B cell (primary cell): ENCODE results near the gene SCML1. TPM values are rescaled to one million over a fixed set of nuclear protein-coding genes. Genes with fewer than 3 reads are reported as not detected.

Source experiments
- ATAC-seq: fragments of 200-7000 bp; cut with Tn5 transposase; one replicate; pipeline ENCODE4 v1.10.0; 2021; ENCODE audit warnings: low read depth, mild to moderate bottlenecking, moderate number of reproducible peaks, moderate library complexity
- CTCF ChIA-PET: fragments of 350-600 bp; sonication (Branson Sonifier 250); formaldehyde crosslinking; loops from one replicate; lab custom pipeline; 2021; ENCODE audit warnings: antibody characterized with exemption, inconsistent platforms; lab: Charles Lee
- POLR2A ChIA-PET: fragments of 350-600 bp; sonication (Branson Sonifier 250); formaldehyde crosslinking; loops from one replicate; lab custom pipeline; 2021; ENCODE audit warnings: antibody characterized with exemption; lab: Charles Lee
- DNase-seq: peaks from one replicate; pipeline ENCODE4 v3.0.0; 2013
- H2AFZ ChIP-seq: 2 replicates; pipeline ENCODE4 v1.6.1; 2012; ENCODE audit warnings: mild to moderate bottlenecking, low read depth, low read length; ENCODE audit not compliant: insufficient read depth, poor library complexity, severe bottlenecking
- H3K27ac ChIP-seq, 2 donors: 1 replicate in 1 of 2; 2 replicates in 1 of 2; pipeline ENCODE4 v1.5.1; 2012 to 2013; ENCODE audit warnings: low read length in 2 of 2, mild to moderate bottlenecking in 2 of 2, moderate library complexity in 1 of 2
- H3K27me3 ChIP-seq, 4 experiments: fragments of 200-600 bp in 1 of 4; sonication (generic) in 1 of 4; replicated peaks in 1 of 4; 1 replicate in 2 of 4; 2 replicates in 2 of 4; pipeline versions ENCODE4 v1.6.1 to v1.7.0; 2013 to 2016; ENCODE audit warnings: low read length in 3 of 4, mild to moderate bottlenecking in 2 of 4, mixed read lengths in 1 of 4, moderate library complexity in 1 of 4; ENCODE audit not compliant: insufficient read depth in 4 of 4, control insufficient read depth in 3 of 4; ENCODE audit errors: control extremely low read depth in 1 of 4
- H3K36me3 ChIP-seq, 2 experiments: replicated peaks in 1 of 2; 1 replicate in 1 of 2; 2 replicates in 1 of 2; pipeline versions ENCODE4 v1.6.1 to v1.7.1; 2013; ENCODE audit warnings: low read length in 1 of 2; ENCODE audit not compliant: insufficient read depth in 2 of 2, control insufficient read depth in 1 of 2; ENCODE audit errors: control extremely low read depth in 1 of 2, extremely low read depth in 1 of 2
- H3K4me1 ChIP-seq, 2 donors: fragments of 200-600 bp in 1 of 2; sonication (generic) in 1 of 2; 1 replicate in 1 of 2; 2 replicates in 1 of 2; pipeline versions ENCODE4 v1.5.1 to v1.6.1; 2013 to 2017; ENCODE audit warnings: low read length in 2 of 2; ENCODE audit not compliant: control insufficient read depth in 2 of 2, insufficient read depth in 2 of 2
- H3K4me2 ChIP-seq: replicated peaks from 2 replicates; pipeline ENCODE3; 2012; ENCODE audit warnings: mild to moderate bottlenecking, low read depth, low read length; ENCODE audit not compliant: poor library complexity, severe bottlenecking
- H3K4me3 ChIP-seq, 5 experiments: fragments of 200-600 bp in 1 of 5; sonication (generic) in 1 of 5; 1 replicate in 3 of 5; 2 replicates in 2 of 5; pipeline versions ENCODE4 v1.5.1 to v1.7.0; 2011 to 2016; ENCODE audit warnings: low read length in 4 of 5, mild to moderate bottlenecking in 4 of 5, low read depth in 2 of 5, control low read depth in 1 of 5, moderate library complexity in 1 of 5; ENCODE audit not compliant: insufficient read depth in 1 of 5; ENCODE audit errors: control extremely low read depth in 1 of 5, extremely low read depth in 1 of 5
- H3K79me2 ChIP-seq: fragments of 200-600 bp; sonication (generic); one replicate; pipeline ENCODE4 v1.6.0; 2016; ENCODE audit warnings: low read length; ENCODE audit not compliant: control insufficient read depth, insufficient read depth
- H3K9ac ChIP-seq: fragments of 200-600 bp; sonication (generic); 2 replicates; pipeline ENCODE4 v1.6.1; 2017; ENCODE audit warnings: mild to moderate bottlenecking, low read length, moderate library complexity
- H3K9me3 ChIP-seq, 3 donors: one replicate each; pipeline versions ENCODE4 v1.6.1 to v1.7.1; 2013; ENCODE audit warnings: low read length in 2 of 3; ENCODE audit not compliant: control insufficient read depth in 2 of 3, insufficient read depth in 1 of 3; ENCODE audit errors: control extremely low read depth in 1 of 3
- H4K20me1 ChIP-seq: 2 replicates; pipeline ENCODE4 v1.6.0; 2012; ENCODE audit warnings: mild to moderate bottlenecking, low read length; ENCODE audit not compliant: insufficient read depth, control insufficient read depth, poor library complexity, severe bottlenecking
- H3K27ac Mint-ChIP-seq: one replicate; pipeline ENCODE4 v1.8.0; 2021; ENCODE audit warnings: mixed read lengths
- H3K27me3 Mint-ChIP-seq: one replicate; pipeline ENCODE4 v1.8.0; 2021; ENCODE audit warnings: mixed read lengths
- H3K4me1 Mint-ChIP-seq: one replicate; pipeline ENCODE4 v1.8.0; 2021; ENCODE audit warnings: mixed read lengths
- H3K4me3 Mint-ChIP-seq: one replicate; pipeline ENCODE4 v1.8.0; 2021; ENCODE audit warnings: mixed read lengths
- H3K9me3 Mint-ChIP-seq: one replicate; pipeline ENCODE4 v1.8.0; 2022; ENCODE audit warnings: mixed read lengths; ENCODE audit not compliant: insufficient read depth
- CTCF ChIP-seq: fragments of 200-600 bp; IDR thresholded peaks from one replicate; pipeline ENCODE4 v1.8.0; 2022; ENCODE audit warnings: antibody characterized with exemption, mild to moderate bottlenecking
- EZH2 ChIP-seq: IDR thresholded peaks from 2 replicates; pipeline ENCODE4 v1.6.1; 2012; ENCODE audit warnings: borderline replicate concordance, low read depth, mild to moderate bottlenecking, moderate library complexity, low read length; ENCODE audit not compliant: insufficient read depth, poor library complexity, severe bottlenecking
- WGBS: methylation state at CpG from one replicate; pipeline ENCODE4 v1.1.5; 2013; ENCODE audit warnings: missing lambda C conversion rate; ENCODE audit not compliant: insufficient coverage; 5-methylcytosine and 5-hydroxymethylcytosine counted together
- intact Hi-C: fragments of 100-400 bp; cut with micrococcal nuclease; formaldehyde crosslinking; loops from one replicate; pipeline ENCODE4 v1.10.0; 2022
- polyA plus RNA-seq: library from polyadenylated mRNA; depleted of rRNA; stranded (reverse); fragments of >200 nt; gene quantifications from 2 replicates; pipeline ENCODE4 v1.2.3, GENCODE V29; 2012
- total RNA-seq, 2 donors: library from RNA; stranded (reverse); fragments of 120-200 nt in 1 of 2; gene quantifications; 1 replicate in 1 of 2; 2 replicates in 1 of 2; pipeline versions ENCODE4 v1.2.3 to v1.2.4, GENCODE V29; 2013 to 2022

SCML1 gene
- total and polyA plus RNA-seq, 2 donors (not counting 1 experiment from before 2014, with no cell fraction given) = 6.7 to 9.6 TPM

- no peaks in the 10 kb centered on the region for H3K27me3 ChIP-seq
- ATAC-seq = no peak
- H3K79me2 ChIP-seq = no peaks in the 10 kb centered on the region
- intact Hi-C loops = no loop called here
- TF ChIP-seq EZH2 (no peak), CTCF (no peak)
- no peaks in the 10 kb centered on the region for H3K9me3 ChIP-seq
- no peak for DNase-seq
- H3K27me3 Mint-ChIP-seq = peaks cover 7% of the 10 kb centered on the region
- ChIA-PET POLR2A (no interaction called here), CTCF (no interaction called here)
- H3K9me3 Mint-ChIP-seq = no peaks in the 10 kb centered on the region
- H2AFZ ChIP-seq = no peak overlapping the region
- H4K20me1 ChIP-seq = no peaks in the 10 kb centered on the region
- no peaks in the 10 kb centered on the region for H3K36me3 ChIP-seq
- H3K4me1 Mint-ChIP-seq = no peaks in the 10 kb centered on the region
- no peaks in the 10 kb centered on the region for H3K4me1 ChIP-seq
- no peak overlapping the region for H3K4me3 ChIP-seq
- H3K4me3 Mint-ChIP-seq = no peak overlapping the region
- H3K27ac Mint-ChIP-seq = no peak overlapping the region
- H3K4me2 ChIP-seq = no peak overlapping the region
- no peak overlapping the region for H3K9ac ChIP-seq
- H3K27ac ChIP-seq = no peak overlapping the region
These were observed 18.6 kb upstream of the SCML1 start for GRCh38 chrX:17718649-17719165.

DNA sequence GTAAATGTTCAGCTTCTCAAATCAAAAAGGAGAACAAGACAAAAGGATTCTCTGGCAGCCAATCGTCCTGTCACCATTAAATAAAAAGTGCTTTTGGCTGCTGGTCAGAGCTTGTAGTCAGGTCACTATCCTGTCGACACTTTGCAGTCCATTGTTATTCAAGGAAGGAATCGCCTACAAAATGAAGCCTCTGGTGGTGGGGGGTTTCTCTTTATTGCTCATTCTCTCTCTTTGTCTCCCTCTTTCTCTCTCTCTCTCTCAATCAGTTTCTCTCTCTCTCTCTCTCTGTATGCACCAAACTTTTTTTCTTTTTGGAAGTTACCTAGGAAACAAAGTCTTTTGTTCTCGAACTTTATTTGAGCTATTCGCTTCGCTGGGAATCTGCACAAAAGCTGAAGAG, 17.6 kb upstream of the SCML1 start:
- Mint-ChIP-seq H3K4me1 (no peaks in the 10 kb centered on the region), H3K9me3 (no peaks in the 10 kb centered on the region), H3K4me3 (no peak overlapping the region), H3K27me3 (peaks cover 11% of the 10 kb centered on the region), H3K27ac (no peak overlapping the region)
- no peaks in the 10 kb centered on the region for H3K9me3 ChIP-seq
- no peak overlapping the region for H3K4me2 ChIP-seq
- H3K4me1 ChIP-seq = no peaks in the 10 kb centered on the region
- no peak overlapping the region for H2AFZ ChIP-seq
- no peaks in the 10 kb centered on the region for H4K20me1 ChIP-seq
- CTCF ChIA-PET = no interaction called here
- no peaks in the 10 kb centered on the region for H3K36me3 ChIP-seq
- POLR2A ChIA-PET = no interaction called here
- H3K27me3 ChIP-seq = no peaks in the 10 kb centered on the region
- TF ChIP-seq EZH2 (no peak), CTCF (no peak)
- intact Hi-C loops = no loop called here
- no peaks in the 10 kb centered on the region for H3K79me2 ChIP-seq
- ATAC-seq = no peak
- H3K4me3 ChIP-seq = no peak overlapping the region
- H3K27ac ChIP-seq = no peak overlapping the region
- H3K9ac ChIP-seq = no peak overlapping the region
- WGBS = no CpG with 5 or more reads among the region's 6 CpGs
- no peak for DNase-seq
